Adrenal gland (tissue), 5 donors: ENCODE measurements around the gene MIA2.

Experiments
- CTCF ChIP-seq, 6 experiments: fragments of 450-650 bp in 4 of 6; fragments of 200-600 bp in 2 of 6; sonication (generic) in 1 of 6; IDR thresholded peaks; 1 replicate in 5 of 6; 2 replicates in 1 of 6; pipeline versions ENCODE4 v1.5.1 to v1.8.0; 2016 to 2021; ENCODE audit warnings: antibody characterized with exemption in 6 of 6, mild to moderate bottlenecking in 2 of 6, moderate library complexity in 1 of 6
- POLR2A ChIP-seq, 2 donors: fragments of 450-650 bp; IDR thresholded peaks; one replicate each; pipeline ENCODE4 v1.6.1; 2017; ENCODE audit warnings: antibody characterized with exemption in 2 of 2, mild to moderate bottlenecking in 2 of 2, moderate library complexity in 1 of 2
- donor health status: DM: no; HTN: no; CAD: no.

- TF ChIP-seq POLR2A (IDR thresholded peaks at IDR 0.05) (no peak), CTCF (IDR thresholded peaks at IDR 0.05) (no peak)
Observed at GRCh38 chr14:39228509-39229221, 5.0 kb upstream of the MIA2 start.
